Activated CD8-positive, alpha-beta T cell treated with anti-CD3 and anti-CD28 coated beads for 36 hours (primary cell): ENCODE measurements around the gene NKX2-3. TPM values are rescaled to one million over a fixed set of nuclear protein-coding genes. Genes with fewer than 3 reads are reported as not detected.
A peak's percentile ranks its signal among the peaks of the same experiment; 100 is the strongest.

Experiments
- ATAC-seq: fragments of 200-7000 bp; cut with Tn5 transposase; one replicate; pipeline ENCODE4 v1.10.0; 2021; ENCODE audit warnings: mild to moderate bottlenecking, moderate library complexity
- CTCF ChIA-PET: fragments of 350-600 bp; sonication (Branson Sonifier 250); formaldehyde crosslinking; loops from one replicate; lab custom pipeline; 2021; ENCODE audit warnings: antibody characterized with exemption; lab: Charles Lee
- POLR2A ChIA-PET: fragments of 350-600 bp; sonication (Branson Sonifier 250); formaldehyde crosslinking; loops from one replicate; lab custom pipeline; 2021; ENCODE audit warnings: antibody characterized with exemption; lab: Charles Lee
- DNase-seq: peaks from one replicate; pipeline ENCODE4 v3.0.0-alpha.2; 2020
- H3K27ac Mint-ChIP-seq: one replicate; pipeline ENCODE4 v1.8.0; 2021; ENCODE audit warnings: mild to moderate bottlenecking, mixed read lengths
- H3K27me3 Mint-ChIP-seq: one replicate; pipeline ENCODE4 v1.8.0; 2021; ENCODE audit warnings: mixed read lengths
- H3K36me3 Mint-ChIP-seq: one replicate; pipeline ENCODE4 v1.8.0; 2021; ENCODE audit warnings: low read depth, mixed read lengths
- H3K4me1 Mint-ChIP-seq: one replicate; pipeline ENCODE4 v1.8.0; 2021; ENCODE audit warnings: low read depth, mixed read lengths
- H3K4me3 Mint-ChIP-seq: one replicate; pipeline ENCODE4 v1.8.0; 2021; ENCODE audit warnings: mild to moderate bottlenecking, moderate library complexity, mixed read lengths
- H3K9me3 Mint-ChIP-seq: one replicate; pipeline ENCODE4 v1.8.0; 2021; ENCODE audit warnings: mixed read lengths
- intact Hi-C: fragments of 100-400 bp; cut with micrococcal nuclease; formaldehyde crosslinking; loops from one replicate; pipeline ENCODE4 v1.10.0; 2022
- total RNA-seq, 2 experiments: library from RNA; stranded (reverse); gene quantifications; one replicate each; pipeline ENCODE4 v1.2.3, GENCODE V29; 2021
- TF ChIP-seq, protein P1 (sequence below): fragments of 200-600 bp; IDR thresholded peaks from one replicate; pipeline ENCODE4 v1.8.0; 2022; ENCODE audit warnings: antibody characterized with exemption, mild to moderate bottlenecking

The NKX2-3 gene
- total RNA-seq, 2 experiments from 2014 or later: not detected

DNA sequence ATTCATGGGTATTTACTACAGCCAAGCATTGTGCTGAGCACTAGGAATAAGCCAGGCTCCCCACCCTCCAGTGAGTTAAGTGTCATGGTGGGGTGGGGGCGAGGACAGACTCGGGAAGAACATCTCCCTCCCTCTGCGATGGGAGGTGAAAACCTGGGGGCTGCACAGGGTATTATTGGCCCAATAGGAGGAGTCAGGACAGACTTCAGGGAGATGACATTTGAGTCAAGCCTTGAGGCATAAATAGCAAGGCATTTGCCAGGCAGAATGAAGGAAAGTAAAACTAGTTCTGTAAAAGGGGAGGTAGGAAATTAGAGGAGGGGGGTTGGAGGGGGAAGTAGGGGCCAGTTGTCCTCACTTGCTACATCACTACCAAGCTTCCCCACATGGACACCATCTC lies 18.9 kb downstream of the NKX2-3 start:
- no peaks in the 10 kb centered on the region for H3K36me3 Mint-ChIP-seq
- H3K4me1 Mint-ChIP-seq: peaks cover 13% of the 10 kb centered on the region
- H3K4me3 Mint-ChIP-seq: no peak overlapping the region
- no peak overlapping the region for H3K27ac Mint-ChIP-seq
- no peak for ATAC-seq
- H3K9me3 Mint-ChIP-seq: no peaks in the 10 kb centered on the region
- CTCF ChIA-PET: interaction anchor here (0.8 to 2.6 kb wide), 2 partner anchors 9 to 11 kb away, joined by 3 to 10 read pairs; no protein-coding TSS in a partner anchor
- intact Hi-C loops: loop anchor here (10.0 kb wide), 1 partner anchor 117 kb away; the partner anchor contains the start of gene GOT1
- no peak for DNase-seq
- POLR2A ChIA-PET: no interaction called here
- peaks cover 48% of the 10 kb centered on the region for H3K27me3 Mint-ChIP-seq
- TF ChIP-seq, protein P1, sequence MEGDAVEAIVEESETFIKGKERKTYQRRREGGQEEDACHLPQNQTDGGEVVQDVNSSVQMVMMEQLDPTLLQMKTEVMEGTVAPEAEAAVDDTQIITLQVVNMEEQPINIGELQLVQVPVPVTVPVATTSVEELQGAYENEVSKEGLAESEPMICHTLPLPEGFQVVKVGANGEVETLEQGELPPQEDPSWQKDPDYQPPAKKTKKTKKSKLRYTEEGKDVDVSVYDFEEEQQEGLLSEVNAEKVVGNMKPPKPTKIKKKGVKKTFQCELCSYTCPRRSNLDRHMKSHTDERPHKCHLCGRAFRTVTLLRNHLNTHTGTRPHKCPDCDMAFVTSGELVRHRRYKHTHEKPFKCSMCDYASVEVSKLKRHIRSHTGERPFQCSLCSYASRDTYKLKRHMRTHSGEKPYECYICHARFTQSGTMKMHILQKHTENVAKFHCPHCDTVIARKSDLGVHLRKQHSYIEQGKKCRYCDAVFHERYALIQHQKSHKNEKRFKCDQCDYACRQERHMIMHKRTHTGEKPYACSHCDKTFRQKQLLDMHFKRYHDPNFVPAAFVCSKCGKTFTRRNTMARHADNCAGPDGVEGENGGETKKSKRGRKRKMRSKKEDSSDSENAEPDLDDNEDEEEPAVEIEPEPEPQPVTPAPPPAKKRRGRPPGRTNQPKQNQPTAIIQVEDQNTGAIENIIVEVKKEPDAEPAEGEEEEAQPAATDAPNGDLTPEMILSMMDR: no peak

DNA sequence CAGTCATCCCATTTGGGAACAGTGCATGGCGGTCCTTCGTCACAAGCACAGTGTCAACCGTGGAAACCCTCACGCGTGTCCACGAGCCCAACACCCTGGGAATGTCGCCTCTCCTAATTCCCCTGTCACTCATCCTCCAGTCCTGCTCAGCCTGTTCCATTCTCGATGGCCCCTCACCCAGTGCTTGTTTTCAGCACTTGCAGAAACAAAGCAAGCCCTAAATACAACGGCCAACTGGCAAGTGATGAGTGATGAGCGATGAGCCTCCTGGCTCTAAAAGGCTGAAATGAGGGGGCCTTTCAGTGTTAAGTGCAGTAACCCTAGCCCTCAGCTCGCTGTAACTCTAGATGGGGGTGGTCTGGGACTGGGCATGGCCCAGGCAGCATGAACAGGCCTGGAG lies 22.6 kb downstream of the NKX2-3 start:
- intact Hi-C loops: loop anchor here (10.0 kb wide), 1 partner anchor 121 kb away; the partner anchor contains the start of gene GOT1
- no peak overlapping the region for H3K27ac Mint-ChIP-seq
- POLR2A ChIA-PET: no interaction called here
- CTCF ChIA-PET: no interaction called here
- DNase-seq: no peak
- peaks cover 13% of the 10 kb centered on the region for H3K4me1 Mint-ChIP-seq
- ATAC-seq: peak; percentile 37
- H3K27me3 Mint-ChIP-seq: peaks cover 38% of the 10 kb centered on the region
- TF ChIP-seq, protein P1: no peak
- no peaks in the 10 kb centered on the region for H3K36me3 Mint-ChIP-seq
- H3K4me3 Mint-ChIP-seq: no peak overlapping the region
- no peaks in the 10 kb centered on the region for H3K9me3 Mint-ChIP-seq

DNA sequence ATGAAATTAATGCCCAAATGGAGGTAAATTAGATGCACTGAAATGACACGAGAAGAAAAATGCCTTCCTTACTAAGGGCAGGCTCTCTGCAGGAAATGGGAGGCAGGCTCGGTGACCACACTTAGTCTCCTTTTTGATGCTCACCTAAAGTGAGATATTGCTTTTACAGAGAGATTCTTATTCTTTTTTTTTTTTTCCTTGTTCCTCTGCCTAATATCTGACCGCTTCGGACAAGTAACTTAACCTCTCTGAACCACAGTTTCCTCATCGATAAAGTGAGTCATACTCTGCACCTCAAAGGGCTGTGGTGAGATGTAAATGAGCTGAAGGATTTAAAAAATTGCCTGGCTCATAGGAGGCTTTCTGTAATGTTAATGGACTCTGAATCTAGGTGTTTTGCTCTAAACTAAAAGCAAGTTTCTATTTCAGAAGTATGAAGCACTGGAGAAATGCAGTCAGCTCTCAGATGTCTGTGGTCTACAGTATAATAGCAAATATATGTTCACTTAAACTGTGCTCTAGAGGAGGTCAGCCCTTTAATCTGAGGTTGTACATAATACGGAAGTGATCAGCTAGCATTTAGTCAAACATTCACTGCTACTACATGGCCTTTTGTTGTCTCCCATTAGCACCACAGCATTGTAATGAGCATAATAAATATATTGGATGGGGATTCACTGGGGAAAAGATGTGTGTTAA lies 23.2 kb downstream of the NKX2-3 start:
- DNase-seq (peak; percentile 40), ATAC-seq (peak; percentile 81)
- no peak overlapping the region for H3K27ac Mint-ChIP-seq
- no peak overlapping the region for H3K4me3 Mint-ChIP-seq
- no peaks in the 10 kb centered on the region for H3K36me3 Mint-ChIP-seq
- ChIA-PET POLR2A (no interaction called here), CTCF (interaction anchor here (0.7 kb wide), 1 partner anchor 57 kb away, joined by 3 read pairs; no protein-coding TSS in a partner anchor)
- H3K27me3 Mint-ChIP-seq: peaks cover 36% of the 10 kb centered on the region
- H3K4me1 Mint-ChIP-seq: peaks cover 13% of the 10 kb centered on the region
- TF ChIP-seq, protein P1: no peak
- no peaks in the 10 kb centered on the region for H3K9me3 Mint-ChIP-seq
- intact Hi-C loops: loop anchor here (10.0 kb wide), 1 partner anchor 121 kb away; the partner anchor contains the start of gene GOT1

DNA sequence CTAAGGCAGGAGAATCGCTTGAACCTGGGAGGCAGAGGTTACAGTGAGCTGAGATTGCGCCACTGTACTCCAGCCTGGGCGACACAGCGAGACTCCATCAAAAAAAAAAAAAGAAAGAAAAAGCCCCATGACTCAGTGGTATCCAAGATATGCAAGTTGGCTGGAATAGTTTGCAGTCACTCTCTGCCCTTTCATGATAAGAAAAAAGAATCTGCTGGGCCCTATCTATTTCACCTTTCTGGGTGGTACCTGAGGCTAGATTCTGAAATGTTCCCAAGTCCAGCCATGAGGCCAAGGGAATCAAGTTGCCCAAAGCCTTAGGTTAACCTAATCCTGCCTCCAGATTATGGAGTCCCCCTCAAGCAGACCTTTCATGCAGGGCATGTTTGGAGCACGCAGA lies 24.3 kb downstream of the NKX2-3 start:
- DNase-seq: no peak
- H3K9me3 Mint-ChIP-seq: no peaks in the 10 kb centered on the region
- ATAC-seq: no peak
- H3K4me1 Mint-ChIP-seq: peaks cover 13% of the 10 kb centered on the region
- CTCF ChIA-PET: no interaction called here
- POLR2A ChIA-PET: no interaction called here
- intact Hi-C loops: loop anchor here (10.0 kb wide), 1 partner anchor 122 kb away; the partner anchor contains the start of gene GOT1
- H3K27ac Mint-ChIP-seq: no peak overlapping the region
- no peaks in the 10 kb centered on the region for H3K36me3 Mint-ChIP-seq
- H3K4me3 Mint-ChIP-seq: no peak overlapping the region
- TF ChIP-seq, protein P1: no peak
- H3K27me3 Mint-ChIP-seq: peaks cover 33% of the 10 kb centered on the region

DNA sequence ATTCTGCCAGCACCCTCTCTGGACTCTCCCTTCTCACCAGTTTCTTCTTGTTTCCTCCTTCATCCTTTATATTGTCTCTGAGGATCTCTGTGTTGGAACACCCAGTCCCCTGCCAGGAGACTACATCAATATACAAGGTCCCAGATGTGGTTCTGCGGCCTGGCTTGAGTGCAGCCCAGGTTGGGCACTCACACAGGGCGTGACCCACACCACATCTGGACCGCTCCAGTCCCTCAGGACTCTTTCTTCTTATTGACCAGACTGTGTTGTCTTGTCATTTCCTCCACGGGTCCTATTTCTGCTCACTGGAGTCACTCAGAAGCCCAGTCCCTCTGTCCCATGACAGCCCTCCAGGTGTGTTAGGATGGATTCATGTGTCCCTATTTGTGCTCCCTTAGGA lies 26.0 kb downstream of the NKX2-3 start:
- TF ChIP-seq, protein P1: no peak
- Mint-ChIP-seq H3K27me3 (peaks cover 34% of the 10 kb centered on the region), H3K27ac (no peak overlapping the region), H3K36me3 (no peaks in the 10 kb centered on the region), H3K4me3 (no peak overlapping the region), H3K4me1 (peaks cover 13% of the 10 kb centered on the region), H3K9me3 (no peaks in the 10 kb centered on the region)
- ChIA-PET CTCF (interaction anchor here (0.9 to 6.5 kb wide), 4 partner anchors 10 to 64 kb away, joined by 3 to 80 read pairs (median 6); no protein-coding TSS in a partner anchor), POLR2A (no interaction called here)
- ATAC-seq (no peak), DNase-seq (no peak)
- intact Hi-C loops: loop anchor here (10.0 kb wide), 1 partner anchor 124 kb away; the partner anchor contains the start of gene GOT1
